Kasumi-1 (cell line): ENCODE measurements around the gene ZBTB7B.

Source experiments
- DNase-seq, 2 experiments: peaks; one replicate each; lab custom pipeline; 2025; lab: John Stamatoyannopoulos, UW

The ZBTB7B gene

DNA sequence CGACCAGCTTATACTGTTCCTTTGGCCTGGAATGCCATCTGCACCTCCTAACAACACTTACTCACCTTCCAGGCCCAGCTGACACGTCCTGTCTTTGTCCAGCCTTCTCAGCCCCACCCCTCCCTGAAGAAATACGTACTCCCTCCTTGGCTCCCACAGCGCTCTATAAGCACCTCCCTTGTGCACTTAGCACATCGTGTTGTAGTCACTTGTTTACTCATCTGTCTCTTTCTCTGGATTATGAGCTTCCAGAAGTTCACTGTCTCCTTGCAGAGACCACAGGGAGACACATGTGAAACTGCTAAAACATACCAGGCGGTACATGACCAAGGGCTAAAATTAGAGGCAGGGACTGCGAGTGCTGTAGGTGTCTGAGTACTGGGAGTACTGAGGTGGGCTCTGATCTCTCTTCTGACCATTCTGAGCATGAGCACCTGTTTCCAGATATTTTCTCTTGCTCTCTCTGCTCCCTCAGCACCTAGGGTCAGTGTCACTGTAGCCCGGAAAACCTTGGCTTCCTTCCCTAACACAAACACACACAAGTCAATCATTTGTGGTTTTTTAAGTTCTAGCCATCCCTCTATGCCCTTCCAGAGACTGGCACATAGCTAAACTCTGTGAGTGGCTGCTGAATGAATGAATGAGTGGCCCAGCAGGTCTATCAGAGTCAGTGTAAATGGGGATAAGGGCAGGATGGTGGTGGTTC lies 36.2 kb downstream of the ZBTB7B start:
- DNase-seq = no peak

GRCh38 chr1:155039308-155039669 lies 36.7 kb downstream of the ZBTB7B start:
- no peak for DNase-seq

- DNase-seq = no peak
Measured at GRCh38 chr1:155040358-155041093, 37.9 kb downstream of the ZBTB7B start.

DNA sequence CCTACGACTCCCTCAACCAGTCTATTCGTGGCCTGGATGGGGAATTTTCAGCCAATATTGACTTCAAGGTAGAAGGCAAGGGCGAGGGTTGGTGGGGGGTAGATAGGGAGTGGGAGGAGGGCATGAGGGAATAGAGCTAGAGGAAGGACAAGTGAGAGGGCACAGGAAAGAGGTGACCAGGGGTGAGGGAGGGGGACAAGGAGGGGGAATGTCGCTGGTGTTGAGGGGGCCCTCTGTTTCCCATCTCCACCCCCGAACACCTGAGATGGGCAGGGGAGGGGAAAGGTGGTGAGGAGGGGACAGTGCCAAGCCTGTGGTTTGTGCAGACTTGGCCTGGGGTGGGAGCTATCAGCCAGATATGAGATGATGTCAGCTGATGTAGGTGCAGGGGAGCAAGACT lies 40.2 kb downstream of the ZBTB7B start:
- no peak for DNase-seq

- no peak for DNase-seq
Measured at GRCh38 chr1:155043301-155043702, 40.7 kb downstream of the ZBTB7B start.

DNA sequence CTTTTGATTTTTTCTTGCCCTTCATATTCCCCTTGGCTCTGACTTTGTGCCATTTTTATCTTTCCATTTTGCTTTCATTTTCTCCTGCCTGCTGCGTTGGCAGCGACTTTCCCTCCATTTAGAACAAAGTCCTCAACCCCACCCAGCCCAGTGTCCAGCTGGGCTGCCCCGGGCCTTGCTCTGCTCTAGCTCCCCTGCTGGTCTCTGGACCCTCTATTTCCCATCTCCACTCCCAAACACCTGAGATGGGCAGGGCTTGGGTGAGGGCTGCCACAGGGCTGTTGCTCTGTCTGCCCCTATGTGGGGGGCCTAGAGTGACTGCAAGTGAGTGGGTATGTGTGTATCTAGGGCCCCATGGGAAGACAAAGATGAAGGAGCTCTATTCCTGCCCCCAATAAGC lies 41.2 kb downstream of the ZBTB7B start:
- DNase-seq = no peak

DNA sequence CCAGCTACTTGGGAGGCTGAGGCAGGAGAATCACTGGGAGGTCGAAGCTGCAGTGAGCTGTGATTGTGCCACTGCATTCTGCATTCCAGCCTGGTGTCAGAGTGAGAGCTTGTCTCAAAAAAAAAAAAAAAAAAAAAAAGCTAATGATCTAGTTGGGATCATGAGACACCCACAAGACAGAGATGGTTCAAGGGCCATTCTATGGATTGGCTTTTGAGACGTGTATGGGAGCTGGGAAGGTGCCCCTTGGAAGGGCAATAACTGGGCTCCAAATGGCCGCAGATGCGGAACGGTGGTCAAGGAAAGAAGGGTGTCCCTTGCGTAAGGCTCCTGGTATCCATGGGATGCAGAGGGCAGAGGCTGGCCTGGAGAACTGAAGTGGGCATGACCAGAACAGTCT lies 41.8 kb downstream of the ZBTB7B start:
- no peak for DNase-seq

- DNase-seq = peak; percentile 82 to 85
Measured at GRCh38 chr1:155044812-155045657, 42.4 kb downstream of the ZBTB7B start.

GRCh38 chr1:155048449-155049334 lies 46.1 kb downstream of the ZBTB7B start:
- no peak for DNase-seq

- no peak for DNase-seq
Measured at GRCh38 chr1:155049651-155050559, 47.3 kb downstream of the ZBTB7B start.

DNA sequence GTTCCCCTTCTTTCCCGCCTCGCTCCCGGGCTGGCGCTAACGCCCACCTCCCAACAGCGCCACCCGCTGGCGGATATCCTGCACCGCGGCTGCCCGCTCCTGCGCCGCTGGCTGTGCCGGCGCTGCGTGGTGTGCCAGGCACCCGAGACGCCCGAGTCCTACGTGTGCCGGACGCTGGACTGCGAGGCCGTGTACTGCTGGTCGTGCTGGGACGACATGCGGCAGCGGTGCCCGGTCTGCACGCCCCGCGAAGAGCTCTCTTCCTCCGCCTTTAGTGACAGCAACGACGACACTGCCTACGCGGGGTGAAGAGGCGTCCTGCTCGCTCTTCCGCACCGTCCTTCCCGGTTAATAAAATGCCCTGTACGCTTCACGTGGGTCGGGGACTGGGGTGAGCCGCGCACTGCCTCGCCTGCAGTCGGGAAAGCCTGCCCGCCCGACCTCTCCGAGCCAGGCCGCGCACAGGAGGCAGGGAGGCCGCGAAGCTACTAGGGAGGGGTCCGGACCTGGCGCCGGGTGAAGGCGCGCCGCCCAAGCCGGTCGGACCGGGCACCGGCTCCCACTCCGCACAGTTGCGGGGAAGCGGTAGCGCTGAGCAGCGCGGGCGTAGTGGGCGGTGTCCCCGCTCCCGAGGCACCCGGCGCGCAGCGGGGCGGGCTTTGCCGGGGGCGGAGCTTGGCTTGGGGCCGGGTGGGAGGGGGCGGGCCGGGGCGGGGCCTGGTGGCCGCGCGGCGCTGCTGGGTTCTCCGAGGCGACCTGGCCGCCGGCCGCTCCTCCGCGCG lies 48.1 kb downstream of the ZBTB7B start, which contains the start of gene ADAM15:
Gene ADAM15 (plus strand): TSS at position 757 of the 782 bp plus-strand sequence. CDS start 71 bp downstream, outside the sequence.
- peak; percentile 68 to 74 for DNase-seq

GRCh38 chr1:155051342-155051776 lies 48.8 kb downstream of the ZBTB7B start:
- no peak for DNase-seq

DNA sequence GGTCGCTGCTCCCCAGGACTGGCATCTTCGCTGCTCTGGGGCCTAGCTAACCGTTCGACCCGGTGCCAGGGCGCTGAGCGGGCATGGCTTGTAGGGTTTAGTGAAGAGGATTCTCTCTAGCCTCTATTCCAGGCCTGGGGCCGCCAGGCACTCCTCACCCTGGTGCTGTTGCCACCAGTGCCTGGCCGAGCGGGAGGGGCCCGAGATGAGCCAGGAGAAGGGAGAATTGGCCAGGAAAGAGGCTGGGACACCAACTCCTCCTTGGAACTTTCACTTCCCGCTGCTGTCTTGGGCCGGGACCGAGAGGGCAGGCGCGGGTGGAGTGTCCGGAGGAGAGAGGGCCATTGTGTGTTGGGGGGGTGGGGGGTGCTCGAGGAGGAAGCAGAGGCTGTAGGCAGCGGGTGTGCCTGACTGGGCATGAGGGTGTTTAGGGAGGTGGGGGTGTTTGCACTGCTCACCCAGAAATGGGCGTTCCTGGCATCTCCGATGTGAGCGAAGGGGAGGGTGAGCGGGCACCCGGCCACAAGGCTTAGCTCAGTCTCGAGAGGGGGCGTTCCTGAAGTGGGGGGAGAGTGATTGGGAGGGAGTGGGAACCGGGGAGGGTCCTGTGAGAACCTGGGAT lies 49.3 kb downstream of the ZBTB7B start:
- peak; percentile 19 to 47 for DNase-seq

- DNase-seq = peak; percentile 42 to 47
Measured at GRCh38 chr1:155052439-155053395, 50.1 kb downstream of the ZBTB7B start.

DNA sequence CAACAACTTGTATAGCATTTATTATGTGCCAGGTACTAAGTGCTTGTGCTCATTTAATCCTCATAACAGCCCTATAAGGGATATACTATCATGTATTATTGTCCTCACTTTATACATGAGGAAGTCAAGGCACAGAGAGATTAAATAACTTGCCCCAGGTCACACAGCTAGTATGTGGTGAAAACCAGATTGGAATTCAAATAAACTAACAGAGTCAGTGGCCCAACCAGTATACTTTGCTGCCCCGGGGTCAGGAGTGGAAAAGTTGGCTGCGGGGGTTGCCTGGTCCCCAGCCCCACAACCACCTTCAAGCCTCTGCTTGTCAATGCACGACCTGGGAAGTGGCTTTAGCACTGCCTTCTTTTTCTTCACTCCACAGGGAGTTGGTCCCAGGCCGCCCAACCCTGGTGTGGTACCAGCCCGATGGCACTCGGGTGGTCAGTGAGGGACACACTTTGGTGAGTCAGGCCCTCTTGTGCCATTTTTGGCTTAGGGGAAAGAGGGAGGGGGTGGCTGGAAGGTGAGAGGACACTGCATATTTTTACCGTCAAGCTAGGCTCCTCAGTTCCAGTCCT lies 51.0 kb downstream of the ZBTB7B start:
- no peak for DNase-seq

DNA sequence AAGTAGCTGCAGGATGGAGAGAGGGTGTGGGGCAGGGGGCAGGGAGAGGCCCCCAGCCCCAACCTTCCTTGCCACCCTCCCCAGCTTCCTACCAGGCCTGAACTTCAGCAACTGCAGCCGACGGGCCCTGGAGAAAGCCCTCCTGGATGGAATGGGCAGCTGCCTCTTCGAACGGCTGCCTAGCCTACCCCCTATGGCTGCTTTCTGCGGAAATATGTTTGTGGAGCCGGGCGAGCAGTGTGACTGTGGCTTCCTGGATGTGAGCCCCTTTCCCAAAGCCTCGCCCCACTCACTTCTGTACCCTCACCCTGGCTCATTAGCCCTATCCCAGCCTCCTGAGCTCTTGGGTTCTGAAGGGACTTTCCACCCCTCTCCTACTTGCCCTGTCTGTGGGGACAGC lies 54.5 kb downstream of the ZBTB7B start:
- DNase-seq = no peak

- DNase-seq = no peak
Measured at GRCh38 chr1:155057788-155058211, 55.2 kb downstream of the ZBTB7B start.

- DNase-seq = no peak
Measured at GRCh38 chr1:155060736-155061135, 58.1 kb downstream of the ZBTB7B start.
